Panc1 (cell line): ENCODE results near the gene MAN1A1. TPM values are rescaled to one million over a fixed set of nuclear protein-coding genes. Genes with fewer than 3 reads are reported as not detected.

Source experiments
- ATAC-seq: fragments of 200-7000 bp; cut with Tn5 transposase; 2 replicates; pipeline ENCODE4 v1.9.1; 2020; ENCODE audit warnings: mild to moderate bottlenecking, moderate library complexity
- BruUV-seq: library from RNA; stranded (reverse); fragments of 400-500 nt; replicated peaks from 2 replicates; lab custom pipeline; 2021; lab: Mats Ljungman, UMichigan
- CTCF ChIA-PET: fragments of 300-600 bp; sonication (Branson Sonifier 250); formaldehyde crosslinking; loops from one replicate; lab custom pipeline; 2022; ENCODE audit warnings: antibody characterized with exemption; lab: Charles Lee
- POLR2A ChIA-PET: fragments of 300-600 bp; sonication (Branson Sonifier 250); formaldehyde crosslinking; loops from one replicate; lab custom pipeline; 2022; ENCODE audit warnings: antibody characterized with exemption; lab: Charles Lee
- DNase-seq: peaks from one replicate; pipeline ENCODE4 v3.0.0-alpha.2; 2010; ENCODE audit warnings: low read depth, low spot score
- H3K27ac ChIP-seq: 2 replicates; pipeline ENCODE4 v1.5.1; 2011; ENCODE audit warnings: mild to moderate bottlenecking, low read length, inconsistent platforms
- H3K27me3 ChIP-seq: fragments of 200-500 bp; sonication (Bioruptor generic); 2 replicates; pipeline ENCODE4 v1.6.0; 2014; ENCODE audit warnings: low read length, inconsistent platforms; ENCODE audit not compliant: control insufficient read depth, insufficient read depth
- H3K36me3 ChIP-seq: fragments of 200-500 bp; sonication (Bioruptor generic); 2 replicates; pipeline ENCODE4 v1.5.1; 2014; ENCODE audit warnings: inconsistent platforms, mild to moderate bottlenecking, low read length, moderate library complexity; ENCODE audit not compliant: control insufficient read depth, insufficient read depth
- H3K4me1 ChIP-seq: 2 replicates; pipeline ENCODE4 v1.5.1; 2011; ENCODE audit warnings: inconsistent platforms, mild to moderate bottlenecking, low read length, moderate library complexity; ENCODE audit not compliant: control insufficient read depth, insufficient read depth
- H3K4me3 ChIP-seq, 2 experiments: 2 replicates each; pipeline ENCODE4 v1.5.1; 2011 to 2012; ENCODE audit warnings: low read depth in 2 of 2, low read length in 2 of 2, mild to moderate bottlenecking in 2 of 2, inconsistent platforms in 1 of 2, moderate library complexity in 1 of 2
- H3K9me3 ChIP-seq: fragments of 200-500 bp; sonication (Bioruptor generic); 2 replicates; pipeline ENCODE4 v1.5.1; 2014; ENCODE audit warnings: low read depth, mild to moderate bottlenecking, inconsistent platforms, low read length, moderate library complexity; ENCODE audit not compliant: control insufficient read depth, insufficient read depth
- CTCF ChIP-seq: fragments of 450-650 bp; IDR thresholded peaks from 2 replicates; pipeline ENCODE4 v1.5.1; 2017; ENCODE audit warnings: mild to moderate bottlenecking
- POLR2AphosphoS5 ChIP-seq: IDR thresholded peaks from 2 replicates; pipeline ENCODE4 v1.6.1; 2012; ENCODE audit warnings: mild to moderate bottlenecking, low read depth, low read length, moderate library complexity
- REST ChIP-seq, 2 experiments: IDR thresholded peaks; 2 replicates each; pipeline ENCODE4 v1.6.1; 2011 to 2012; ENCODE audit warnings: low read depth in 2 of 2, control low read depth in 1 of 2, low read length in 1 of 2, mild to moderate bottlenecking in 1 of 2, moderate library complexity in 1 of 2; ENCODE audit not compliant: insufficient read depth in 1 of 2
- SIN3A ChIP-seq: IDR thresholded peaks from 2 replicates; pipeline ENCODE4 v1.6.1; 2012; ENCODE audit warnings: low read depth, mild to moderate bottlenecking, low read length, moderate library complexity, borderline replicate concordance; ENCODE audit not compliant: insufficient read depth
- TCF7L2 ChIP-seq: IDR thresholded peaks from 2 replicates; pipeline ENCODE4 v1.6.1; 2011; ENCODE audit warnings: mild to moderate bottlenecking, low read depth, low read length, inconsistent platforms
- in situ Hi-C: cut with HindIII; loops from 2 replicates; pipeline ENCODE4 v1.10.0; 2016; ENCODE audit warnings: low sequenced_read_pairs, low pct_unique_long_range_greater_than_20kb
- intact Hi-C: fragments of 100-400 bp; cut with micrococcal nuclease; formaldehyde crosslinking; loops from one replicate; pipeline ENCODE4 v1.10.0; 2022; ENCODE audit not compliant: unreplicated experiment
- total RNA-seq: library from RNA; stranded (reverse); gene quantifications from one replicate; pipeline ENCODE4 v1.2.1, GENCODE V29; 2021; ENCODE audit not compliant: unreplicated experiment

MAN1A1 gene
- total RNA-seq, 1 experiment from 2014 or later = 3.2 TPM

DNA sequence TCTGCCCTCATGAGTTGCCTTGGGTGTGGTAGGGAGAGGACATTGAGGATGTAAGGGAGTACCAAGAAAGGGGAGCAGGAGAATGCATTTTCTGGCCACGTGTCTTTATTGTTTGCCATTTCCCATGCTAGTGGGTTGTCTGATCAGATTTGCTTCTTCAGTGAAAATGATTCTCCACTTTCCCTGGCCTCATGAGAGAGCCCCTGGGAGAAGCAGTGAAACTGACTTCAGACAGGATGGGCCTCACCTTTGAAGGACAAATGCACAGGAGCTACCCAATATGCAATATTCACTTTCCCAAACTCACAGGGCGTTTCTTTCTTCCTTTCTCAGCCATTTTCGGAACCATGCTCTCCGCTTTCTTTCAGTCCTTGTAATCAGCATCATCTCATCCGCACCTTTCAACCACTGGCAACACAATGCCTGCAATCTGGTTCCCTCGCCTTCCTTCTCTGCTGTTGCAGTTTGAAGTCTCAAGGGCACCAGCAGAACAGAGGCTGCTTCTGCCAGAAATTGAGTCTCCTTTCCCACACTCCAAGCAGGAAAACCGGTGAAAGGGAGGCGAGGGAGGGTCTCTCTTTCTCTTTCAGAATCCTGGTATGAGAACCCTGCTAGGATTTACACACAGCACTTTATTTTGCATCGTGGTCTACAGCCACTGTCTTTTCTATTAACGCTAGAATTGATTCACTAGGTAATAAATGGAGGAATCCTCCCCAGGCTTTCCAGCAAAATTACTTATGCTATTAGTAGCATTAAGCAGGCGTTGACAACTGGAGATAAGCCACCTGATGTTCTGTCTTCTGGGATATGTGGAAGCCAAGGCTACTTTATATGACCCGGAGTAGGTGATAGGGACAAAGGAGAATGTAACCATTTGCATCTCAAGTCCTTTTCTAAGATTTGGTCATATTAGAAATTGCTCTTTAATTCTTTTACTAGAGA is 209.1 kb downstream of the MAN1A1 start:
- TF ChIP-seq SIN3A (no peak), CTCF (no peak), REST (IDR thresholded peaks at IDR 0.05; ENCODE audit: insufficient read depth in 1 of 2, low read depth in 2 of 2, low read length in 1 of 2) (no peak), TCF7L2 (no peak), POLR2AphosphoS5 (no peak)
- ATAC-seq (no peak), DNase-seq (no peak)
- H3K36me3 ChIP-seq = no peaks in the 10 kb centered on the region
- in situ Hi-C loops = no loop called here
- peaks cover 2% of the 10 kb centered on the region; the same call in 1 of the 2 replicates for H3K4me1 ChIP-seq
- ChIA-PET POLR2A (no interaction called here), CTCF (interaction anchor here (0.7 kb wide), 1 partner anchor 1225 kb away, joined by 6 read pairs; no protein-coding TSS in a partner anchor)
- no peak overlapping the region for H3K4me3 ChIP-seq
- no peaks in the 10 kb centered on the region for H3K27me3 ChIP-seq
- no TSS peak for BruUV-seq
- H3K27ac ChIP-seq = no peak overlapping the region
- H3K9me3 ChIP-seq = no peaks in the 10 kb centered on the region
- intact Hi-C loops = loop anchor here (10.0 kb wide), 1 partner anchor 594 kb away; no protein-coding TSS in a partner anchor

GRCh38 chr6:119138906-119139541 is 210.5 kb downstream of the MAN1A1 start:
- no peaks in the 10 kb centered on the region for H3K4me1 ChIP-seq
- H3K27ac ChIP-seq = no peak overlapping the region
- ChIA-PET POLR2A (no interaction called here), CTCF (no interaction called here)
- no peaks in the 10 kb centered on the region for H3K27me3 ChIP-seq
- intact Hi-C loops (no loop called here), in situ Hi-C loops (no loop called here)
- TF ChIP-seq REST (IDR thresholded peaks at IDR 0.05; ENCODE audit: insufficient read depth in 1 of 2, low read depth in 2 of 2, low read length in 1 of 2) (no peak), POLR2AphosphoS5 (no peak), TCF7L2 (no peak), CTCF (no peak), SIN3A (no peak)
- DNase-seq (no peak), ATAC-seq (no peak)
- no peaks in the 10 kb centered on the region for H3K36me3 ChIP-seq
- H3K4me3 ChIP-seq = no peak overlapping the region
- no peaks in the 10 kb centered on the region for H3K9me3 ChIP-seq
- BruUV-seq = no TSS peak
